Hematopoietic multipotent progenitor cell (in vitro differentiated cells): ENCODE measurements around the gene TBX1. TPM values are rescaled to one million over a fixed set of nuclear protein-coding genes. Genes with fewer than 3 reads are reported as not detected.
"Not testable (repeated sequence)": the region's sequence is repeated elsewhere in the genome, so short reads cannot be mapped to it uniquely, and the experiment has no call there.

Experiments used
- DNase-seq, 3 donors: peaks; one replicate each; pipeline ENCODE4 v3.0.0-alpha.2; 2011 to 2015; ENCODE audit warnings: low read depth in 2 of 3, low spot score in 2 of 3
- total RNA-seq: library from RNA; depleted of rRNA; stranded (reverse); fragments of >200 nt; gene quantifications from one replicate; pipeline ENCODE4 v1.2.3, GENCODE V29; 2012

TBX1 gene
- total RNA-seq, 1 donor: not detected

DNA sequence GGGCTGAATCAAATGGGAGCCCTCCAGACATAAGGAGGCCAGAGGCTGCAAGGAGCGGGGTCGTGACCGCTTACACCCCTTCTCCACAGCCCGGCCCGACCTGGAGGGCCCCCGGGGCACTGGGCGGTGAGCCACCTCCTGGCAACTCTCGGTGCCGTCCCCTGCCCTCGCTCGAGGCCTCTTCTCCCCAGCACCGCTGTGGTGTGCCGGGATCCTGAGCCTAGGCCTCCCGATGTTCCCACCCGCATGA is 37.7 kb upstream of the TBX1 start:
- DNase-seq: no peak

DNA sequence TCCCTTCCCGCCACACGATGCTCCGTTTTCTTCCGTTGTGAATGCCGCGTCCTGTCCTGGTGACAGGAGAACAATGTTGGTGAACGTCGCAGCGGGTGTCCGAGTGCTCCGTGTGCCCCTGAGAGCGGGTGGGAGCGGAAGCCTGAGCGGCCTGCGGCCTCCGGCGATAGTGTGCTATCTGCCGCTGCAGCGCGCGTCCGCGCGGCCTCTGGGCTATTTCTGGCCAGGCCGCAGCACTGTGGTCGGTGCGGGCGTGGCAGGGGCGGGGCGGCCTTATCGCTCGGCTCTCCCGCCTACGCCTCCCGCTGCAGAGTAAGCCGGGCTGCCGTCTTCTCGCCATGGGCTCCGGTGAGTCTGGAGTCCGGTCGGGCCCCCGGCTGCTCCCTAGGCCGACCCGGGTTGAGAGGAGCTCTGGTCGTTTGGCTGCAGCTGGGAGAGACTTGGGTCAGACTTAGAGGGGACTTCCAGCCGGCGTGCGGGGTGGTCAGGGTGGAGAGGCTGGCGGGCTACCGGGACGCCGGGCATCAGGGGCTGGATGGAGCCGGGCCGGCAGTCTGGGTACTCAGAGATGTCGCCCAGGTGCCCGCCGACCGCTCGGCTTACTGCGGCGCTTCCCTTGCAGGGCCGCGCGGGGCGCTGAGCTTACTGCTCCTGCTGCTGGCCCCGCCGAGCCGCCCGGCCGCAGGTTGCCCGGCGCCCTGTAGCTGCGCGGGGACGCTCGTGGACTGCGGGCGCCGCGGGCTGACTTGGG is 37.2 kb upstream of the TBX1 start, which contains the start of gene GP1BB:
TSS of gene GP1BB (plus strand) at position 308 of the 751 bp plus-strand sequence. CDS start at position 339, 31 bp downstream.
- peak in 2 of 3 donors; percentile 65 to 66 for DNase-seq

- DNase-seq: peak in 2 of 3 donors; percentile 72 to 74
Measured at GRCh38 chr22:19723983-19724827, 36.4 kb upstream of the TBX1 start.

GRCh38 chr22:19724927-19725661 is 35.5 kb upstream of the TBX1 start:
- no peak for DNase-seq

- DNase-seq: not testable (repeated sequence)
Measured at GRCh38 chr22:19726064-19726788, 34.4 kb upstream of the TBX1 start.

DNA sequence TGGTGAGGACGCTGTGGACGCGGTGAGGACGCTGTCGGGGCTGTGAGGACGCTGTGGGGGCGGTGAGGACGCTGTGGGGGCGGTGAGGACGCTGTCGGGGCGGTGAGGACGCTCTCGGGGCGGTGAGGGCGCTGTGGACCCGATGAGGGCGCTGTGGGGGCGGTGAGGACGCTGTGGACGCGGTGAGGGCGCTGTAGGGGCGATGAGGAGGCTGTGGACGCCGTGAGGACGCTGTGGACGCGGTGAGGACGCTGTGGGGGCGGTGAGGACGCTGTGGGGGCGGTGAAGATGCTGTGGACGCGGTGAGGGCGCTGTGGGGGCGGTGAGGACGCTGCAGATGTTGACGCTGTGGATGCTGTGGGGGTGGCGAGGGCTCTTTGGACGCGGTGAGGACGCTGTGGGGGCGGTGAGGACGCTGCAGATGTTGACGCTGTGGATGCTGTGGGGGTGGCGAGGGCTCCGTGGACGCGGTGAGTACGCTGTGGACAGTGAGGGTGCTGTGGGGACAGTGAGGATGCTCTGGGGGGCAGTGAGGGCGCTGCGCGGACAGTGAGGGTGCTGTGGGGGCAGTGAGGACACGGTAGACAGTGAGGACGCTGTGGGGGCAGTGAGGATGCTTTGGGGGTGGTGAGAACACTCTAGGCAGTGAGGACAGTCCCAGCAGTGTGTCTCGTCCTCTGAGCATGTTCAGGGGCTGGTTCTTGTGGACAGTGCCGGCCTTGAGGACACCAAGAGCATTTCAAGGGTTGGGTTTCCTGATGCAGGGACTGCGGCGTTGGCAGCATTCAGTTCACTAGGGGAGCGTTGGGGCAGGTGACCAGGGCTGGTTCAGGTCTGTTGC is 33.0 kb upstream of the TBX1 start:
- DNase-seq: no peak

DNA sequence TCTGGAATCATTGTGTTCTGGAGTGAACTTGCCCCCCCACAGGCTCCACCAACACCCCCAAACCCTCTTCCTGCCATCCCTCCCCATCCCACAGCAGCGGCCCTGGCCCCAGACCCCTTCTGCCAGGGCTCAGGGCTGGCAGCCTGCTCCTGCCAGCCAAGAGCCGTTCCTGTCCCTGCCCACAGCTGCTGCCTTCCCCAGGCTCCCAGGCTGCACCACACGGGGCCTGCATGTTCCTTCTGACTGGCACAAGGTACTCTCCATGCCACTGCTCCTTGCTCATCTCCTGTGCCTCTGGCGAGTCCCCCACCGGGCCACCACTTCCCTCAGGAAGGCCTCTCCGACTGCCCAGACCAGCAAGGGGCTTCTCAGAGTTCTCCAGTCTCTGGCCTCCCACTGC is 32.3 kb upstream of the TBX1 start:
- no peak for DNase-seq

- DNase-seq: no peak
Measured at GRCh38 chr22:19728836-19729235, 31.7 kb upstream of the TBX1 start.

DNA sequence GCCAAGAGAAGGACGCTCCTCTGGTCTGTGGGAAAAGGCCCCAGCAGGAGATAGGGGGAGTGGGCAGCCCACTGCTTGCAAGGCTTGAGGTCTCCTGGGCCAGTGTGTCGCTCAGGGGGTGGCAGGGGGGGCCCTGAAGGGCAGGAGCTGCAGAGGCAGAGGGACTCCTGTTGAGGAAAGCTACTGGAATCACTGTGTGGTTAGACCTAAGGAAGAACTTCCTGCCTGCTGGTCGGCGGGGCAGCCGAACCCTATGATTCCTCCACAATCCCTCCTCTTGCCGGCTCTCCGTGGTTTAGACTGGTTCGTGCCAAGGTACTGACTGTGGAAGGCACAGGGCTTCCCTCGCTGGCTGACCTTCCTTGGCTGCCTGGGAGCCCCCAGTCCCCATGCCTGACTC is 31.1 kb upstream of the TBX1 start:
- no peak for DNase-seq

DNA sequence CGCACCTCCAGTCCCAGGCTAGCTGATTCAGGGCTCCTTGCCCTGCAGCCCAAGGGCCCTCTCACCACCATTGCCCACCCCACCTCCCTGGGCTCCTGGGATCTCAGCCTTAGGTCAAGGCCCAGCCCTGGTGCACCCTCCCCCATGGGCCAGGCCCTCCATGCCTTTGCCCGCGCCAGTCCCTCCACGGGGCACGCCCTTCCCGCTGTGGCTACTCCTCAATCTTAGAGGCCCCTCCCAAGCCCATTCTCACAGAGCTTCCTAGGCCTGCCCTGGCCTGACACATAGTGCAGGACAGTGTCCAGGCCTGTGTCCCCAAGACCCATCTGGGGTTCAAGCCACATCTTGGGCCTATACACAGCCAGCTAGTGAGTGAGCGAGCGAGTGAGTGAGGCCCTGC is 30.4 kb upstream of the TBX1 start:
- DNase-seq: no peak

DNA sequence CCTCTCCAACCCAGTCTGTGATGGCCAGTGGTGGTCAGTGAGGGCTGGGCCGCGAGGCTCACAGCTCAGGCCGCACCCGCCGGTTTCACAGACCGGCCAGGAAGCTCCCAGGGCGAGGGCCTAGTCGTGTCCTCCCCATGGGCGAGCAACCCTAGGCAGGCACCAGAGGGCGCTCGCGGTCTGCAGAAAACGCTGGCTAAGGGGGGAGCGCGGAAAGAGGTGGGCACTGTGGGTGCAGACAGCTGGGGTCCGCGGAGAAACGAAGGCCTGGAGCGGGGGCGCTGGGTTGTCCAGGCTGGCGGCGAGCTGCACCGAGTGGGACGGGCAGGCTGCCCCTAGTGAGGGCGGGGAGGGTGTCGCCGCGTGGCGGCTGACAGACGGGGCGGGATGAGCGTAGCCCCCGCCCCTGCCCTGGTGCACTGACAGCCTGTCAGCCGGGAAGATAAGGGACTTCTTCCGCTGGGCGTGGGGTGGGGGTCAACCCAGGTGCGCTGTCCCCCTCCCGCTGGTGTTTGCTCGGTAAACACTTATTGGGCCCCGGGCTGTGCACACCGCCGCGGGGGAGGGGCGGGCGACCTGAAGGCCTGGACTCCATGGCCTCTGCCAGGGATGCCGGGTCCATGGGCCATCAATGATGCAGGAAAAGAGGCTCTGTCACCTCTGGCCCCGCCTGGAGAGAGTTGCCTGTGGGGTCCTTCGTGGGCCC is 29.8 kb upstream of the TBX1 start:
- peak; percentile 72 to 89 (median 74) for DNase-seq

DNA sequence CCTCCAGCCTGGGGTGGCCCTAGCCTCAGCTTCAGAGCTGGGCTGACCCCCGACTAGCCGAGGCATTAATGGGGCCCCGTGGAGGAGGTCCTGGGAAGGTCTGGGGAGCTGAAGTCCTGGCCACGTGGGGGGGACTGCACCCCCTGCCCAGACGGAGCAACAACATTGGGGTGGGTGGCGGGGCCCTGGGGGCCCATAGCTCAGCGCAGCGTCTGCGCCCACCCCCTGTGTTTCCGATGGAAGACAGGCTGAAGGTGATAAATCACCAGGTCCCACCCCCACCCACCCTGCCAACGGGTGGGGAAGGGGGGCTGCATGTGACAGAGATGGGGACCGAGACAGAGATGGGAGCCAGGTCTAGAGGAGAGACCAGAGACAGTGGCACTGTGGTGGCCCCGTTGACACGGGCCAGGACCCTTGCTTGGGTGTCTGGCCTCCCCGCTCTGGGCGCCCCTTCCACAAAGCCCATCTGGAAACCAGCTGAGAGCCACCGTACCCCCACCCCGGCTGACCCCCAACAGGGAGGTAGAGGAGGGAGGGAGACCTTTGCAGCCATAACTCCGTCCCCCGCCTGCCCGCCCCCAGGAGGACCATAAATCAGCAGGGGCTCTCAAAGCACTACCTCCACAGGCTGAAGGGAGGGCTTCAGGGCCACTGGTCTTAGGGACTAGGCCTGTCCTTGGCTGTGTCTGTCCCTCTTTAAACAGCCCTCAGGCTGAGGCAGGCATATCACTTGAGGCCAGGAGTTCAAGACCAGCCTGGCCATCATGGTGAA is 29.0 kb upstream of the TBX1 start:
- DNase-seq: no peak

DNA sequence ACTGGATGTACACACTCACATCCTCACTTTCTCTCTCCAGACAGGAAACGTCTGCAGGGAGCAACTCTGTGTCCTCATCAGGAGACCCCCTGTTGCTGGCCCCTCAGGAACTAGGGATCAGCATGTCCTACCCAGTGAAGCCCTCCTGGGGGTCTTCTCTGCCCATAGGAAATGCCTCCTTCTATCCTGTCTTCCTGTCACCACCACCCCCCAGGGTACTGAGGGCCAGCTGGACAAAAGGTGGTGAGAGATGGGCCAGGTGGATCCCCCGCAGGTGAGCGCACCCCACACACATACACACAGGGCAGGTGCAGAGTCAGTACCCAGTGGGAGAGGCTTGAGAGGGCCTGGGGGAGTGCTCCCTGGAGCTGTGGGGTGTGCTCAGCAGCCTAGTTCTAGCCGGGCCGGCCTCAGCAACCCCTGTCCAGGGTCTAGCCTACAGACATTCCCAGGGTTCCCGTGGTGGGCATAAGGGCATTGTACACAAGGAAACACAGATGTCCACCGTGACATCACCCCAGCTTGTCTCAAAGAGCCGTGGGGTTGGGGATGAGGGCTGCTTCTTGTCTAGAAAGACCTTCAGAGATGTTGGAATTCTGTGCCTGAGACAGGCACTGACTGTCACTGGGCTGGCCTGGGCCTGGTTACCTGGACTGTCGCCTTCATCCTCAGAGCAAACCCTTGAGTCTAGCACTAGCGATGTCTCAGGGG is 28.0 kb upstream of the TBX1 start:
- DNase-seq: no peak

- no peak for DNase-seq
Measured at GRCh38 chr22:19733755-19734154, 26.8 kb upstream of the TBX1 start.

DNA sequence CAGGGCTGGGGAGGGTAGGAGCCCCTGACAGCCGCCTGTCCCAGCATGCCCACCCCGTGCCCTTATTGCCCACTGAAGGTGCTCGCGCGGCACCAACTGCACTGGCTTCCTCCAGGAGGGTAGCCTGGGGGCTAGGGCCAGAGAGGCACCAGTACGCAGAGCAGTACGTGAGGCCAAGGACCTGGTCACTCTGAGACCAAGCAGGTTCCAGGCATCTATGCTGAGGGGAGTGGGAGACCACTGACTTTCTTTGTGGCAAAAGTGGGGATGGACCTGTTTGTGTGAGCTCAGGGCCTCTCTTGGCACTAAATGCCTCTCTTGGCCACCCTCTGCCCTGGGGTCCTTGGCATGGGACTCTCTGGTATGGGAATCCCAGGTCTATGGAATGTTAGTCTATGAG is 26.4 kb upstream of the TBX1 start:
- no peak for DNase-seq

DNA sequence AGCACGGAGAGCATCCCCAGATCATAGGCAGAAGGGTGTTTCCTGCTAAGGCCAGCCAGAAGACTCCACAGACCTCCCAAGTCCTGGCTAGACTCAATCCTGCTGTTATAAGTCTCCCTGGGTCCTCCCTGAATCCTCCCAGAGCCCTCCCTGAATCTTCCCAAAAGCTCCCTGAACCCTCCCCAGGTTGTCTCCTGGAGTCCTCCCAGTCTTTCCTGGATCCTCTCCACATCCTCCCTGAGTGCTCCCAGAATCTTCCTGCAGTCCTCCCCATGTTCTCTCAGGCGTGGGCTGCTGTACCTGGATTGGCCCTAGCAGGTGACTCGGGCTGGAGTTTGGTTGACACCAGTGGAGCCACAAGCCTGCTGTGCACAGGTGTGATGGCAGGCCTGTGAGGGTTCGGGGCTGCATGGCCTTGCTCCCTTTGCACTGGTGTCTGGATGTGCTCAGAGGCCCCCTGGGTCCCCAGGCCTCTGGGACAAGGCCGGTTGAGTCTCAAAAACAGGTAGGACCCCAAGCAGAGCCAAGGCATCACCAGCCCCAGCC is 25.7 kb upstream of the TBX1 start:
- DNase-seq: no peak

DNA sequence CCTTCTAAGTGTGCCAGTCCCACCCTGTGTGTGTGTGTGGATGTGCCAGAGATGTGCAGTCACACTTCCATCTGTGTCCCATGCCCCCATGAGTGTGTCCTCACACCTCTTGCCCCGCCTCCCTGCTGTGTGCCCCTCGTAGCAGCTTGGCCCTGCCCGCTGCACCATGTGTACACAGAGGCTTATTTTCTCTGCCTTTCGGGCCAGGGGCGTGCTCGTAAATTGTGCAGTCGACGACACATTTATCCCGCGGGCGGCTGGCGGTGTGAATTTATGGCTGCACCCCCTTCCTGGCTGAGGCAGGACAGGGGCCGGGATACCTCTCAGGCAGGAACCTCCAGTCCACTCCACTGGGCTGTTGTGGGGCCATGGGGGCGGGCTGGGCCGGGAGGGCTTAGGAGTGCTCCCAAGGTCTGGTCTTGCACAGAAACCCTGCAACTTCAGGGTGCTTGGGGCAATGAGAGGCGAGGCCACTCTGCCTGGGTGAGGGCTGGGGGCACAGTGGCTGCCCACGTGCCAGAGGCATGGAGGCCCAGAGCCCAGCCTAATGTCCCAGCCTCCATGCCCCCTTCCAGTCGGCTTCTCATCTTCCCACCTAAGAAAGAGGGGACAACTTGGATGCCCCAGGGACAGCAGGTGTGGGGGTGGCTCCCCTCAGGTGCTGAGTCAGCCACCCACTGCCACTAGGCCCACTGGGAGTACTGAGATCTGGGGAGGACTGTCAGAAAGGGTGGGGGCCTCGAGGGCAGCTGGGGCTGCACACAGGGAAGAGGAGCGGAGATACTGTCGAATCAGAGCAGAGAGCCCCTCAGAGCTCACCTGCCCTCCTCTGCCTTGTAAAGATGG is 24.7 kb upstream of the TBX1 start:
- DNase-seq: no peak
